Body of pancreas (tissue), 4 donors: ENCODE results near the gene TNP1. TPM values are rescaled to one million over a fixed set of nuclear protein-coding genes. Genes with fewer than 3 reads are reported as not detected.

Source experiments
- ATAC-seq: fragments of 150-250 bp; one replicate; pipeline ENCODE4 v1.9.1; 2016
- DNase-seq, 4 donors: peaks; one replicate each; pipeline ENCODE4 v3.0.0-alpha.2; 2019
- H3K27ac ChIP-seq, 4 donors: fragments of 200-600 bp; sonication (generic); 1 replicate in 3 of 4; 2 replicates in 1 of 4; pipeline versions ENCODE4 v1.5.1 to v1.6.1; 2016 to 2019; ENCODE audit warnings: mild to moderate bottlenecking in 1 of 4, mixed read lengths in 1 of 4, moderate library complexity in 1 of 4
- H3K27me3 ChIP-seq, 2 donors: fragments of 200-600 bp; sonication (generic); one replicate each; pipeline ENCODE4 v1.6.0; 2016; ENCODE audit warnings: mild to moderate bottlenecking in 1 of 2
- H3K36me3 ChIP-seq, 2 donors: fragments of 200-600 bp; sonication (generic); replicated peaks in 1 of 2; 2 replicates each; pipeline ENCODE4 v1.5.1; 2016; ENCODE audit warnings: low read depth in 2 of 2; ENCODE audit not compliant: insufficient read depth in 1 of 2
- H3K4me1 ChIP-seq: fragments of 200-600 bp; sonication (generic); one replicate; pipeline ENCODE4 v1.6.0; 2016
- H3K4me3 ChIP-seq, 2 donors: fragments of 200-600 bp; sonication (generic); 1 replicate in 1 of 2; 2 replicates in 1 of 2; pipeline ENCODE4 v1.5.1; 2016 to 2019
- H3K9me3 ChIP-seq, 3 donors: fragments of 200-600 bp; sonication (generic); 1 replicate in 2 of 3; 2 replicates in 1 of 3; pipeline ENCODE4 v1.5.1; 2016
- POLR2A ChIP-seq, 3 donors: fragments of 450-650 bp; IDR thresholded peaks; one replicate each; pipeline ENCODE4 v1.6.1; 2016; ENCODE audit warnings: antibody characterized with exemption in 3 of 3, mild to moderate bottlenecking in 2 of 3
- WGBS, 2 donors: methylation state at CpG; one replicate each; pipeline ENCODE4 v1.1.5; 2017; 5-methylcytosine and 5-hydroxymethylcytosine counted together
- intact Hi-C: fragments of 100-400 bp; cut with DNase I; formaldehyde crosslinking; loops from one replicate; pipeline ENCODE4 v1.15.1; 2023
- total RNA-seq, 2 donors: library from RNA; depleted of rRNA; stranded (reverse); fragments of >200 nt; gene quantifications; one replicate each; pipeline ENCODE4 v1.1.0, GENCODE V29; 2016
- TF ChIP-seq, protein P1 (sequence below), 7 experiments: fragments of 450-650 bp in 4 of 7; fragments of 200-600 bp in 3 of 7; sonication (generic) in 3 of 7; IDR thresholded peaks; one replicate each; pipeline ENCODE4 v1.5.1; 2016 to 2019; ENCODE audit warnings: antibody characterized with exemption in 7 of 7

Gene TNP1
- total RNA-seq, 2 donors from 2014 or later, result not detected

DNA sequence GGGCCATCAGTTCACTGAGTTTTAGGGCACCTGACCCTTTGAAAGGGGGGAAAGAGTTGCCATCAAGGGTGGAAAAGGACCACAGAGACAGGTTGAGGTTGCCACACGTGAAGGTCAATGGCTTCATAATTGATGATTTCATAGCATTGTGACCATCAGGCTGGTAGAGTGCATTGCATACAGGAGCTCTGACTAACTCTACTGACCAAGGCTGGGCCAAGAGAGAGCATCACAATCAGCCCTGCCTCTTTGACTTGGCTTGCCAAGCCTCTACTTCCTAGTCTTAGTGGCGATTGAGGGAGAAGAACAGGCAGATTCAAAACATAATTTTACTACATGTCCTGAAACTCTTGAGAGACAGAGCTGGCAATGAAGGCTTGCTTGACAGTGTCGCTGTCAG lies 5.8 kb upstream of the TNP1 start:
- Histone ChIP-seq H3K36me3 (no peaks in the 10 kb centered on the region), H3K27me3 (no peaks in the 10 kb centered on the region), H3K4me1 (no peaks in the 10 kb centered on the region), H3K4me3 (no peak overlapping the region), H3K9me3 (no peaks in the 10 kb centered on the region), H3K27ac (no peak overlapping the region)
- ATAC-seq (no peak), DNase-seq (no peak)
- 84 to 88% methylated on average over 3 of the region's 3 CpGs for WGBS, 2 donors
- intact Hi-C loops, result no loop called here
- no peak for TF ChIP-seq POLR2A (IDR thresholded peaks at IDR 0.05)
- TF ChIP-seq, protein P1, sequence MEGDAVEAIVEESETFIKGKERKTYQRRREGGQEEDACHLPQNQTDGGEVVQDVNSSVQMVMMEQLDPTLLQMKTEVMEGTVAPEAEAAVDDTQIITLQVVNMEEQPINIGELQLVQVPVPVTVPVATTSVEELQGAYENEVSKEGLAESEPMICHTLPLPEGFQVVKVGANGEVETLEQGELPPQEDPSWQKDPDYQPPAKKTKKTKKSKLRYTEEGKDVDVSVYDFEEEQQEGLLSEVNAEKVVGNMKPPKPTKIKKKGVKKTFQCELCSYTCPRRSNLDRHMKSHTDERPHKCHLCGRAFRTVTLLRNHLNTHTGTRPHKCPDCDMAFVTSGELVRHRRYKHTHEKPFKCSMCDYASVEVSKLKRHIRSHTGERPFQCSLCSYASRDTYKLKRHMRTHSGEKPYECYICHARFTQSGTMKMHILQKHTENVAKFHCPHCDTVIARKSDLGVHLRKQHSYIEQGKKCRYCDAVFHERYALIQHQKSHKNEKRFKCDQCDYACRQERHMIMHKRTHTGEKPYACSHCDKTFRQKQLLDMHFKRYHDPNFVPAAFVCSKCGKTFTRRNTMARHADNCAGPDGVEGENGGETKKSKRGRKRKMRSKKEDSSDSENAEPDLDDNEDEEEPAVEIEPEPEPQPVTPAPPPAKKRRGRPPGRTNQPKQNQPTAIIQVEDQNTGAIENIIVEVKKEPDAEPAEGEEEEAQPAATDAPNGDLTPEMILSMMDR (IDR thresholded peaks at IDR 0.05), result no peak

DNA sequence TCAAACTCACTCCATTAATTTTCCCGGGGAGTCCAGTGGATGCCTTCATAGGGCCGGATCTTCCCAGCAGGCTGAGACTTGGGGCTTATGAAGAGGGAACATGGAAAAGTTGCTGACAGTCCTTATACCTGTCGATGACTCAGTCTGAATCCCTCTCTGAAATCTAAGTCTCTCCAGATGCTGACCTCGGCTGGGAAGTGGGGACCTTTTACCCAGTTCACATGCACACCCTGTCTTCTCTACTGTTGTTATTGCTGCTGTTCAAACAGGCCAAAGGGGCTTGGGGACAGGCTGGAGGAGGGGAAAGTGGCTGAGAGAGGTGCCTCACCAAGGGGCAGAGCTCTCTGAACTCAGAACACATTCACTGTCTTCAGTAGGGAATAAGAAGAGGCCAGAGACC lies 4.1 kb upstream of the TNP1 start:
- TF ChIP-seq, protein P1 (IDR thresholded peaks at IDR 0.05), result no peak
- no peak for TF ChIP-seq POLR2A (IDR thresholded peaks at IDR 0.05)
- DNase-seq (no peak), ATAC-seq (no peak)
- intact Hi-C loops, result no loop called here
- H3K36me3 ChIP-seq, result no peaks in the 10 kb centered on the region
- no peaks in the 10 kb centered on the region for H3K9me3 ChIP-seq
- no peaks in the 10 kb centered on the region for H3K27me3 ChIP-seq
- WGBS, 2 donors, result 66 to 84% methylated on average over 4 of the region's 4 CpGs
- H3K27ac ChIP-seq, result no peak overlapping the region
- H3K4me3 ChIP-seq, result no peak overlapping the region
- H3K4me1 ChIP-seq, result no peaks in the 10 kb centered on the region

DNA sequence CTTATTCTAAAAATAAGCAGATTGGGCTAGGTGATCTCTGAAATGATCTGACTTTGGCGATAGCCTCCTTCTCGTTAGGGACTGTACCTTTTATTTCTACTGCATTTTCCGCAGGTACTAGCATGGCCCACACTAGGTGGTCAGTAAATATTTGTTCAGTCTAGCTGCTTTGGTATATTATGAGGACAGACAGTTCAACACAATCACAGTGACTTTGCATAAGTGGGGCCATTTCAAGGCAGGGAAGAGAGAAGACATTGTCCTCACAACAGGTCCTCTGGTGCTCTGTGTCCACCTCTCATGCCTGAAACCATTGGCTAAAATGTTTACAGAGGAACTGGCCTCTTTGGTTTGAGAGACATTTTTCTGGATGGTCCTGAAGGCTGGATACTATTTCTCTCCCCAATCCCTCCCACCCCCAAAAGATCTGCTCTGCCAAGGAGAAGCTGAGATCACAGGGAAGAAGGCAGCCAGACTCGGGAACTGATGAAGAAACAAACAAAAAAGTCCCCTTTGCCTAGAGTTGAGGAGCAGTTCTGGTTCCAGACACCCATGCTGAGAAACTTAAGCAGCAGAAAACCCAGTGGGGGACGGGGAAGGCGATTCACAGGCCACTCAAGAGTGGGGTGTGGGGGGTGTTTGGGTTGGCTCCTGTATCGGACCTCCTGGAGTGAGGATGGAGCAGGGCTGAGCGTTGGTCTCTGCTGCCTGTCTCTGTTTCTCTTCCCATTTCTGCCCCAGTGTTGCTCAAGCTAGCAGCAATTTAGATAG lies 2.9 kb upstream of the TNP1 start:
- WGBS, 2 donors, result 81% methylated on average over 8 of the region's 8 CpGs
- no peaks in the 10 kb centered on the region for H3K27me3 ChIP-seq
- intact Hi-C loops, result no loop called here
- no peak for DNase-seq
- H3K9me3 ChIP-seq, result no peaks in the 10 kb centered on the region
- no peak overlapping the region for H3K27ac ChIP-seq
- no peak overlapping the region for H3K4me3 ChIP-seq
- no peaks in the 10 kb centered on the region for H3K4me1 ChIP-seq
- TF ChIP-seq POLR2A (IDR thresholded peaks at IDR 0.05), result no peak
- TF ChIP-seq, protein P1 (IDR thresholded peaks at IDR 0.05), result no peak
- no peak for ATAC-seq
- no peaks in the 10 kb centered on the region for H3K36me3 ChIP-seq

DNA sequence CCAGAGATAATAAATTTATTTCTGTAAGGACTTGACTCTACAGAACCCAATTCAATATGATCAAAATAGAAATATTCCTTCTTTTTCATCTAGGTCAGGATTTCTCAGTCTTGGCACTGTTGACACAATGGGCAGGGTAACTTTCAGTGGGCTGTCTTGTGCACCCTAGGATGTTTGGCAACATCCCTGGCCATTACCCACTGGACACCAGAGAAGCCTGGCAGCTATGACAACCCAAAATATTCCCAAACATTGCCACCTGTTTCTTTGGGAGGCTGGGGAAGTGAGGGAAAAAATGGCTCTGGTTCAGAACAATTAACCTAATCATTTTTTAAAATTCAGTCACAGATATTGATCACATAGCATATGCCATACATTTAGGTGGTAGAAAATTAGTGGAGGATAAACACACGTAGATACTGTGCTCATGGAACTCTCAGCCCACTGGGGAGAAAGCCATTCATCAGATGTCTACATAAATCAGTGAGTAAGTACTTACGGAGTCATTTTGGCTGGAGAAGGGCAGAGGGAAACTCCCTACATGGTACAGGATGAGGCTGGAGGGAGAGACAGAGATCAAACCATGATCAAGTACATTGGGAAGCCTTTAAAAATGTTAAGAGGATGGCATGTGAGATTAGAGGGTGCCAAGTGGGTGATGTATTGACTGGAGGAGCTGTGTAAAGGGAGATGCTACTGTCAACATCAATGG lies 718 bp upstream of the TNP1 start:
- Histone ChIP-seq H3K4me1 (no peaks in the 10 kb centered on the region), H3K27me3 (no peaks in the 10 kb centered on the region), H3K27ac (no peak overlapping the region), H3K4me3 (no peak overlapping the region), H3K9me3 (no peaks in the 10 kb centered on the region), H3K36me3 (no peaks in the 10 kb centered on the region)
- DNase-seq, result no peak
- intact Hi-C loops, result no loop called here
- no peak for TF ChIP-seq POLR2A (IDR thresholded peaks at IDR 0.05)
- TF ChIP-seq, protein P1 (IDR thresholded peaks at IDR 0.05), result no peak
- ATAC-seq, result no peak
- 63 to 82% methylated on average over 2 of the region's 2 CpGs for WGBS, 2 donors
